HG03064 (cell line): ENCODE results near the gene AUH.
A peak's percentile ranks its signal among the peaks of the same experiment; 100 is the strongest.

Experiments
- ATAC-seq: cut with Tn5 transposase; IDR thresholded peaks from one replicate; pipeline ENCODE4 v1.9.1; 2021; ENCODE audit warnings: low read depth; ENCODE audit not compliant: unreplicated experiment

AUH gene

GRCh38 chr9:91178281-91179236 is 183.2 kb downstream of the AUH start:
- ATAC-seq: no peak

- no peak for ATAC-seq
Observed at GRCh38 chr9:91177661-91178280, 183.9 kb downstream of the AUH start.

GRCh38 chr9:91177081-91177480 is 184.6 kb downstream of the AUH start:
- no peak for ATAC-seq

GRCh38 chr9:91176426-91176825 is 185.3 kb downstream of the AUH start:
- no peak for ATAC-seq

- no peak for ATAC-seq
Observed at GRCh38 chr9:91174772-91175171, 186.9 kb downstream of the AUH start.

GRCh38 chr9:91172329-91172728 is 189.4 kb downstream of the AUH start:
- no peak for ATAC-seq

GRCh38 chr9:91170951-91171350 is 190.8 kb downstream of the AUH start:
- ATAC-seq: no peak

GRCh38 chr9:91166796-91167366 is 194.8 kb downstream of the AUH start:
- ATAC-seq: no peak

- ATAC-seq: peak; percentile 46
Observed at GRCh38 chr9:91164724-91165520, 196.8 kb downstream of the AUH start.
